GM19324 (cell line): ENCODE data around the gene NVL.
"Not testable (repeated sequence)": the region's sequence is repeated elsewhere in the genome, so short reads cannot be mapped to it uniquely, and the experiment has no call there.

ENCODE experiments used
- ATAC-seq: cut with Tn5 transposase; IDR thresholded peaks from one replicate; pipeline ENCODE4 v1.9.1; 2021; ENCODE audit warnings: mild to moderate bottlenecking, moderate library complexity; ENCODE audit not compliant: unreplicated experiment, low FRiP score

Gene NVL

GRCh38 chr1:224329842-224330753 lies at the start of gene NVL:
Gene NVL (minus strand): TSS chr1:224330172. CDS start chr1:224330127, 45 bp downstream.
- ATAC-seq = peak; percentile 89

GRCh38 chr1:224378855-224379631 lies 49.1 kb upstream of the NVL start:
- no peak for ATAC-seq

- peak; percentile 55 for ATAC-seq
Observed at GRCh38 chr1:224377676-224378006, 47.7 kb upstream of the NVL start.

GRCh38 chr1:224375059-224375458 lies 45.1 kb upstream of the NVL start:
- no peak for ATAC-seq

- ATAC-seq = no peak
Observed at GRCh38 chr1:224373008-224373590, 43.1 kb upstream of the NVL start.

GRCh38 chr1:224368409-224368808 lies 38.4 kb upstream of the NVL start:
- ATAC-seq = no peak

- ATAC-seq = no peak
Observed at GRCh38 chr1:224359207-224359606, 29.2 kb upstream of the NVL start.

- no peak for ATAC-seq
Observed at GRCh38 chr1:224358237-224358636, 28.3 kb upstream of the NVL start.

- ATAC-seq = no peak
Observed at GRCh38 chr1:224357626-224358124, 27.7 kb upstream of the NVL start.

- peak; percentile 99 for ATAC-seq
Observed at GRCh38 chr1:224356685-224357625, 27.0 kb upstream of the NVL start, which contains the start of gene CNIH4. Gene CNIH4 (plus strand): TSS chr1:224356879. CDS start chr1:224356925, 46 bp downstream.

GRCh38 chr1:224353975-224354925 lies 24.3 kb upstream of the NVL start:
- ATAC-seq = no peak

- not testable (repeated sequence) for ATAC-seq
Observed at GRCh38 chr1:224352436-224353085, 22.6 kb upstream of the NVL start.

- ATAC-seq = not testable (repeated sequence)
Observed at GRCh38 chr1:224349716-224350115, 19.7 kb upstream of the NVL start.

GRCh38 chr1:224348137-224348536 lies 18.2 kb upstream of the NVL start:
- no peak for ATAC-seq

- ATAC-seq = no peak
Observed at GRCh38 chr1:224343679-224344078, 13.7 kb upstream of the NVL start.

GRCh38 chr1:224340453-224341384 lies 10.7 kb upstream of the NVL start:
- peak; percentile 79 for ATAC-seq

GRCh38 chr1:224339442-224340033 lies 9.6 kb upstream of the NVL start:
- ATAC-seq = no peak
